Testis (tissue), 2 donors: ENCODE data around the gene EFNA3.

ENCODE experiments used
- POLR2A ChIP-seq: fragments of 450-650 bp; IDR thresholded peaks from one replicate; pipeline ENCODE4 v1.6.1; 2017; ENCODE audit warnings: antibody characterized with exemption, mild to moderate bottlenecking, moderate library complexity
- TF ChIP-seq, protein P1 (sequence below), 3 experiments: fragments of 450-650 bp in 2 of 3; fragments of 200-600 bp in 1 of 3; sonication (generic) in 1 of 3; IDR thresholded peaks; one replicate each; pipeline ENCODE4 v1.5.1; 2016 to 2019; ENCODE audit warnings: antibody characterized with exemption in 3 of 3, mild to moderate bottlenecking in 2 of 3, moderate library complexity in 1 of 3

DNA sequence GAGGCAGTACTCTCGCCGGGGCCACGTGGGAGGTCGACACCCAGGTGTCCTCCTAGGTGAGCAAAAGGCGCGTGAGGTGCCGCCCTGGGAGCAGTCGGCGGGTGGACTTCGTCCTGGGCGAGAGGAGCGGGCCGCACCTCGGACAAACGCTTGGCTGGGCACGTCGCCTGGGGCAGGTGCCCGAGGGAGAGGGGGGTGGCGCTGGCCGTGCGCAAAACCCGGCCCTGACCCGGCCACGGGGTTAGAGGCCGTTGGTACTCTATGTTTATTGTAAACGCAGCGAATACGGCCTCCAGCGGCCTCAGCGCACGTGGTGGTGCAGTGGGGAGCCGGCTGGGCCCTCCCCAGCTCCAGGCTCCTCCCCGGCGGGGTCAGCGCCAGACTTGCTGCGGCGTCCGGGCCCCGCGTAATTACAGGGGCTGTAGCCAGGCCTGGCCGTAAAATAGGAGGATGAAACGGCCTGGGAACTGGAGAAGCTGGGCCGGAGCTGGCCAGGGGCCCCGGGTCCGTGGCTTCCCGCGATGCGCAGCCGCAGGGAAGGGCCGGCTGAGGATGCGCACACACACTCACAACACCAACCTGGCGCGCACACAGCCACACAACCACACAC is 47.4 kb downstream of the EFNA3 start:
- no peak for TF ChIP-seq POLR2A
- TF ChIP-seq, protein P1, sequence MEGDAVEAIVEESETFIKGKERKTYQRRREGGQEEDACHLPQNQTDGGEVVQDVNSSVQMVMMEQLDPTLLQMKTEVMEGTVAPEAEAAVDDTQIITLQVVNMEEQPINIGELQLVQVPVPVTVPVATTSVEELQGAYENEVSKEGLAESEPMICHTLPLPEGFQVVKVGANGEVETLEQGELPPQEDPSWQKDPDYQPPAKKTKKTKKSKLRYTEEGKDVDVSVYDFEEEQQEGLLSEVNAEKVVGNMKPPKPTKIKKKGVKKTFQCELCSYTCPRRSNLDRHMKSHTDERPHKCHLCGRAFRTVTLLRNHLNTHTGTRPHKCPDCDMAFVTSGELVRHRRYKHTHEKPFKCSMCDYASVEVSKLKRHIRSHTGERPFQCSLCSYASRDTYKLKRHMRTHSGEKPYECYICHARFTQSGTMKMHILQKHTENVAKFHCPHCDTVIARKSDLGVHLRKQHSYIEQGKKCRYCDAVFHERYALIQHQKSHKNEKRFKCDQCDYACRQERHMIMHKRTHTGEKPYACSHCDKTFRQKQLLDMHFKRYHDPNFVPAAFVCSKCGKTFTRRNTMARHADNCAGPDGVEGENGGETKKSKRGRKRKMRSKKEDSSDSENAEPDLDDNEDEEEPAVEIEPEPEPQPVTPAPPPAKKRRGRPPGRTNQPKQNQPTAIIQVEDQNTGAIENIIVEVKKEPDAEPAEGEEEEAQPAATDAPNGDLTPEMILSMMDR (IDR thresholded peaks at IDR 0.05) = no peak
